Measurements from ENCODE around the gene MAP3K15.

GRCh38 chrX:19446397-19446796, 68.9 kb downstream of the MAP3K15 start:
- TF ChIP-seq EP300 (IDR thresholded peaks at IDR 0.05) (no peak), CTCF (IDR thresholded peaks at IDR 0.05) (no peak)
